PC-9 (cell line): ENCODE results near the gene OLR1. TPM values are rescaled to one million over a fixed set of nuclear protein-coding genes. Genes with fewer than 3 reads are reported as not detected.

Experiments
- BruUV-seq: library from RNA; stranded (reverse); fragments of 400-500 nt; replicated peaks from 2 replicates; lab custom pipeline; 2021; lab: Mats Ljungman, UMichigan
- CTCF ChIA-PET: fragments of 300-600 bp; sonication (Branson Sonifier 250); formaldehyde crosslinking; loops from one replicate; lab custom pipeline; 2022; ENCODE audit warnings: antibody characterized with exemption; lab: Charles Lee
- POLR2A ChIA-PET: fragments of 300-600 bp; sonication (Branson Sonifier 250); formaldehyde crosslinking; loops from one replicate; lab custom pipeline; 2022; ENCODE audit warnings: antibody characterized with exemption; ENCODE audit not compliant: unreplicated experiment; lab: Charles Lee
- DNase-seq, 2 experiments: peaks; one replicate each; pipeline versions ENCODE4 v3.0.0 to v3.0.0-alpha.2; 2015 to 2022; ENCODE audit warnings: mixed read lengths in 1 of 2
- H2AFZ ChIP-seq: fragments of 200-600 bp; sonication (generic); 2 replicates; pipeline ENCODE4 v1.8.1; 2017; ENCODE audit warnings: antibody characterized with exemption
- H3F3A ChIP-seq: fragments of 200-600 bp; sonication (generic); 2 replicates; pipeline ENCODE4 v1.8.1; 2017; ENCODE audit warnings: antibody characterized with exemption, mild to moderate bottlenecking, low read depth; ENCODE audit not compliant: insufficient read depth
- H3K27ac ChIP-seq: fragments of 200-600 bp; sonication (generic); 2 replicates; pipeline ENCODE4 v1.6.1; 2016; ENCODE audit warnings: mixed run types
- H3K27me3 ChIP-seq: fragments of 200-600 bp; sonication (generic); 2 replicates; pipeline ENCODE4 v1.6.1; 2016; ENCODE audit warnings: low read depth, mixed run types; ENCODE audit not compliant: insufficient read depth
- H3K36me3 ChIP-seq: fragments of 200-600 bp; sonication (generic); 2 replicates; pipeline ENCODE4 v1.6.1; 2016; ENCODE audit warnings: low read depth, mixed run types
- H3K4me1 ChIP-seq: fragments of 200-600 bp; sonication (generic); replicated peaks from 2 replicates; pipeline ENCODE4 v1.6.1; 2016; ENCODE audit warnings: mixed run types; ENCODE audit not compliant: insufficient read depth
- H3K4me2 ChIP-seq: fragments of 200-600 bp; sonication (generic); 2 replicates; pipeline ENCODE4 v1.6.1; 2017; ENCODE audit warnings: mixed run types
- H3K4me3 ChIP-seq: fragments of 200-600 bp; sonication (generic); 2 replicates; pipeline ENCODE4 v1.6.1; 2016; ENCODE audit warnings: mixed run types
- H3K79me2 ChIP-seq: fragments of 200-600 bp; sonication (generic); 2 replicates; pipeline ENCODE4 v1.6.1; 2017; ENCODE audit warnings: low read depth, mixed run types
- H3K9me2 ChIP-seq: fragments of 200-600 bp; sonication (generic); 2 replicates; pipeline ENCODE4 v1.8.1; 2017; ENCODE audit warnings: mild to moderate bottlenecking; ENCODE audit not compliant: insufficient read depth
- H3K9me3 ChIP-seq: fragments of 200-600 bp; sonication (generic); 2 replicates; pipeline ENCODE4 v1.8.1; 2016; ENCODE audit warnings: low read depth; ENCODE audit not compliant: insufficient read depth
- H4K20me1 ChIP-seq: fragments of 200-600 bp; sonication (generic); 2 replicates; pipeline ENCODE4 v1.8.1; 2017; ENCODE audit not compliant: insufficient read depth
- EZH2 ChIP-seq: fragments of 200-600 bp; sonication (generic); IDR thresholded peaks from 2 replicates; pipeline ENCODE4 v1.8.0; 2017; ENCODE audit warnings: antibody characterized with exemption, low read depth
- intact Hi-C: fragments of 100-400 bp; cut with micrococcal nuclease; formaldehyde crosslinking; loops from one replicate; pipeline ENCODE4 v1.10.0; 2022; ENCODE audit not compliant: unreplicated experiment
- total RNA-seq: library from RNA; stranded (reverse); gene quantifications from 2 replicates; pipeline ENCODE4 v1.2.3, GENCODE V29; 2021
- TF ChIP-seq, protein P1 (sequence below): fragments of 200-600 bp; sonication (generic); conservative IDR thresholded peaks from 2 replicates; pipeline ENCODE4 v1.6.1; 2017; ENCODE audit warnings: mixed run types, antibody characterized with exemption, mild to moderate bottlenecking, moderate library complexity

OLR1 gene
- total RNA-seq, 1 experiment from 2014 or later = 22.4 TPM

DNA sequence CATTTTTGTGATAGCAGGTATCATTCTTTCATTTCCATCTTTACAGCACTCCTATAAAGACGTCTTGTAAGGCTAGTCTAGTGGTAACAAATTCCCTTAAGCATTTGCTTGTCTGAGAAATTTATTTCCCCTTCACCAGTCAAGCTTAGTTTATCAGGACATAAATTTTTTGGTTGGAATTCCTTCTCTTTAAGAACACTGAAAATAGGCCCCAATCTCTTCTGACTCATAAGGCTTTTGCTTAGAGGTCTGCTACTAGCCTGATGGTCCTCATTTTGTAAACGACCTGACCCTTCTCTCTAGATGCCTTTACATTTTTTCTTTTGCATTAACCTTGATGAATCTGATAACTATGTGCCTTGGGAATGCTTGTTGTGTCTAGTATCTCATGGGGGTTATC, 20.3 kb downstream of the OLR1 start:
- Histone ChIP-seq H3K36me3 (no peaks in the 10 kb centered on the region), H3K9me3 (no peaks in the 10 kb centered on the region), H2AFZ (no peak overlapping the region), H3K79me2 (no peaks in the 10 kb centered on the region), H3K27ac (no peak overlapping the region), H4K20me1 (no peaks in the 10 kb centered on the region), H3K4me3 (no peak overlapping the region), H3F3A (0 out of 2 replicates have a peak, but pooled peaks cover 5% of the 10 kb centered on the region), H3K4me1 (no peaks in the 10 kb centered on the region), H3K4me2 (no peak overlapping the region), H3K27me3 (no peaks in the 10 kb centered on the region), H3K9me2 (no peaks in the 10 kb centered on the region)
- POLR2A ChIA-PET = interaction anchor here (0.6 to 0.7 kb wide), 2 partner anchors 38 to 166 kb away, joined by 5 to 6 read pairs; no protein-coding TSS in a partner anchor
- intact Hi-C loops = loop anchor here (2.0 to 5.0 kb wide), 2 partner anchors 411 to 1336 kb away; no protein-coding TSS in a partner anchor
- no peak for TF ChIP-seq EZH2
- TF ChIP-seq, protein P1, sequence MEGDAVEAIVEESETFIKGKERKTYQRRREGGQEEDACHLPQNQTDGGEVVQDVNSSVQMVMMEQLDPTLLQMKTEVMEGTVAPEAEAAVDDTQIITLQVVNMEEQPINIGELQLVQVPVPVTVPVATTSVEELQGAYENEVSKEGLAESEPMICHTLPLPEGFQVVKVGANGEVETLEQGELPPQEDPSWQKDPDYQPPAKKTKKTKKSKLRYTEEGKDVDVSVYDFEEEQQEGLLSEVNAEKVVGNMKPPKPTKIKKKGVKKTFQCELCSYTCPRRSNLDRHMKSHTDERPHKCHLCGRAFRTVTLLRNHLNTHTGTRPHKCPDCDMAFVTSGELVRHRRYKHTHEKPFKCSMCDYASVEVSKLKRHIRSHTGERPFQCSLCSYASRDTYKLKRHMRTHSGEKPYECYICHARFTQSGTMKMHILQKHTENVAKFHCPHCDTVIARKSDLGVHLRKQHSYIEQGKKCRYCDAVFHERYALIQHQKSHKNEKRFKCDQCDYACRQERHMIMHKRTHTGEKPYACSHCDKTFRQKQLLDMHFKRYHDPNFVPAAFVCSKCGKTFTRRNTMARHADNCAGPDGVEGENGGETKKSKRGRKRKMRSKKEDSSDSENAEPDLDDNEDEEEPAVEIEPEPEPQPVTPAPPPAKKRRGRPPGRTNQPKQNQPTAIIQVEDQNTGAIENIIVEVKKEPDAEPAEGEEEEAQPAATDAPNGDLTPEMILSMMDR = no peak
- BruUV-seq = no TSS peak
- CTCF ChIA-PET = no interaction called here
- DNase-seq = no peak

DNA sequence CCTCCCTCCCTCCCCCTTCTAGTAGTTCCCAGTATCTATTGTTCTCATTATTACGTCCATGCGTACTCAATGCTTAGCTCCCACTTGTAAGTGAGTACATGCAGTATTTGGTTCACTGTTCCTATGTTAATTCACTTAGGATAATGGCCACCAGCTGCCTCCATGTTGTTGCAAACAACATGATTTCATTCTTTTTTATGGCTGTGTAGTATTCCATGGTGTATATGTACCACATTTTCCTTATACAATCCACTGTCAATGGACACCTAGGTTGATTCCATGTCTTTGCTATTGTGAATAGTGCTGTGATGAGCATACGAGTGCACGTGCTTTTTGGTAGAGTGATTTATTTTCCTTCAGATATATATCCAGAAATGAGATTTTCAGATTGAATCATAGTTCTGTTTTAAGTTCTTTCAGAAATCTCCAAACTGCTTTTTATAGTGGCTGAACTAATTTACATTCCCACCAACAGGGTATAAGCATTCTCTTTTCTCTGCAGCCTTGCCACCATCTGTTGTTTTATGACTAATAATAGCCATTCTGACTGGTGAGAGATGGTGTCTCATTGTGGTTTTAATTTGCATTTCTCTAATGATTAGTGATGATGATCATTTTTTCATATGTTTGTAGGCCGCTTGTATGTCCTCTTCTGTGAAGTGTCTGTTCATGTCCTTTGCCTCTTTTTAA, 24.1 kb downstream of the OLR1 start:
- Histone ChIP-seq H3K79me2 (no peaks in the 10 kb centered on the region), H3K4me1 (no peaks in the 10 kb centered on the region), H3K9me2 (no peaks in the 10 kb centered on the region), H3K36me3 (no peaks in the 10 kb centered on the region), H3K27me3 (no peaks in the 10 kb centered on the region), H3K27ac (no peak overlapping the region), H3K9me3 (no peaks in the 10 kb centered on the region), H2AFZ (no peak overlapping the region), H3K4me3 (no peak overlapping the region), H3K4me2 (no peak overlapping the region), H4K20me1 (no peaks in the 10 kb centered on the region), H3F3A (no peaks in the 10 kb centered on the region)
- POLR2A ChIA-PET = no interaction called here
- intact Hi-C loops = no loop called here
- BruUV-seq = no TSS peak
- CTCF ChIA-PET = interaction anchor here (0.7 kb wide), 1 partner anchor 30 kb away, joined by 4 read pairs; no protein-coding TSS in a partner anchor
- TF ChIP-seq, protein P1 = no peak
- no peak for TF ChIP-seq EZH2
- DNase-seq = no peak

DNA sequence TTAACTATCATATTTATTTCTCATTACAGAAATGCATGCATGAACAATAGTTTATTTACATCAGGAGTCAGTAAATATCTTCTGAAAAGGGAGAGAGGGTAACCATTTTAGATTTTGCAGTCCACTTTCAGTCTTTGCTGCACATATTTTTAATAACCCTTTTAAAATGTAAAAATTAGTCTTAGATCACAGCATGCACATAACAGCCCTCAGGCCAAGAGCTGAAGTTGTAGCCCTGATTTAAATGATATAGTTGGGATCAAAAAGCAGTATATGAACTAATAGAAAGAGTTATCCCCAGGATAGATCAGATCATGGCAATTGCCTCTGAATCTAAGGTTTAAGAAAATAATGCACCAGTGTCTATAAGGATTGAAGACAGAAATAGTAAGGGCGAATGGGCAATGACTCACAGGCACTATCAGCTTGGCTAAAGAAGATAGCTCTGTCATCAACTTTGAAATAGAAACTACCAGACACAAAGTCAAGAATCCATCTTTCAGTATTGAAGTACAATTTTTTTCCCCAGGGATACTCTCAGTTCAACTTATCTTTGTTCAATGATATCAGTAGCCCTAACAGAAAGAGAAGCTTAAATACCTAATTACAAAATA, 28.8 kb downstream of the OLR1 start:
- Histone ChIP-seq H3K27ac (no peak overlapping the region), H3F3A (no peaks in the 10 kb centered on the region), H3K9me3 (0 out of 2 replicates have a peak, but pooled peaks cover 5% of the 10 kb centered on the region), H3K36me3 (no peaks in the 10 kb centered on the region), H2AFZ (no peak overlapping the region), H3K27me3 (no peaks in the 10 kb centered on the region), H3K9me2 (no peaks in the 10 kb centered on the region), H3K79me2 (no peaks in the 10 kb centered on the region), H3K4me2 (no peak overlapping the region), H3K4me3 (no peak overlapping the region), H4K20me1 (no peaks in the 10 kb centered on the region), H3K4me1 (no peaks in the 10 kb centered on the region)
- no peak for DNase-seq
- POLR2A ChIA-PET = interaction anchor here (0.7 kb wide), 2 partner anchors 71 to 132 kb away, joined by 5 read pairs; no protein-coding TSS in a partner anchor
- CTCF ChIA-PET = interaction anchor here (0.6 to 0.7 kb wide), 3 partner anchors 44 to 524 kb away, joined by 3 to 4 read pairs (median 4); no protein-coding TSS in a partner anchor
- intact Hi-C loops = loop anchor here (5.0 kb wide), 1 partner anchor 201 kb away; no protein-coding TSS in a partner anchor
- no TSS peak for BruUV-seq
- TF ChIP-seq, protein P1 = no peak
- TF ChIP-seq EZH2 = no peak
